PC-9 (cell line): ENCODE results near the gene SPINT1. TPM values are rescaled to one million over a fixed set of nuclear protein-coding genes. Genes with fewer than 3 reads are reported as not detected.

ENCODE experiments used
- BruUV-seq: library from RNA; stranded (reverse); fragments of 400-500 nt; replicated peaks from 2 replicates; lab custom pipeline; 2021; lab: Mats Ljungman, UMichigan
- CTCF ChIA-PET: fragments of 300-600 bp; sonication (Branson Sonifier 250); formaldehyde crosslinking; loops from one replicate; lab custom pipeline; 2022; ENCODE audit warnings: antibody characterized with exemption; lab: Charles Lee
- POLR2A ChIA-PET: fragments of 300-600 bp; sonication (Branson Sonifier 250); formaldehyde crosslinking; loops from one replicate; lab custom pipeline; 2022; ENCODE audit warnings: antibody characterized with exemption; ENCODE audit not compliant: unreplicated experiment; lab: Charles Lee
- DNase-seq, 2 experiments: peaks; one replicate each; pipeline versions ENCODE4 v3.0.0 to v3.0.0-alpha.2; 2015 to 2022; ENCODE audit warnings: mixed read lengths in 1 of 2
- H2AFZ ChIP-seq: fragments of 200-600 bp; sonication (generic); 2 replicates; pipeline ENCODE4 v1.8.1; 2017; ENCODE audit warnings: antibody characterized with exemption
- H3F3A ChIP-seq: fragments of 200-600 bp; sonication (generic); 2 replicates; pipeline ENCODE4 v1.8.1; 2017; ENCODE audit warnings: antibody characterized with exemption, mild to moderate bottlenecking, low read depth; ENCODE audit not compliant: insufficient read depth
- H3K27ac ChIP-seq: fragments of 200-600 bp; sonication (generic); 2 replicates; pipeline ENCODE4 v1.6.1; 2016; ENCODE audit warnings: mixed run types
- H3K27me3 ChIP-seq: fragments of 200-600 bp; sonication (generic); 2 replicates; pipeline ENCODE4 v1.6.1; 2016; ENCODE audit warnings: low read depth, mixed run types; ENCODE audit not compliant: insufficient read depth
- H3K36me3 ChIP-seq: fragments of 200-600 bp; sonication (generic); 2 replicates; pipeline ENCODE4 v1.6.1; 2016; ENCODE audit warnings: low read depth, mixed run types
- H3K4me1 ChIP-seq: fragments of 200-600 bp; sonication (generic); replicated peaks from 2 replicates; pipeline ENCODE4 v1.6.1; 2016; ENCODE audit warnings: mixed run types; ENCODE audit not compliant: insufficient read depth
- H3K4me2 ChIP-seq: fragments of 200-600 bp; sonication (generic); 2 replicates; pipeline ENCODE4 v1.6.1; 2017; ENCODE audit warnings: mixed run types
- H3K4me3 ChIP-seq: fragments of 200-600 bp; sonication (generic); 2 replicates; pipeline ENCODE4 v1.6.1; 2016; ENCODE audit warnings: mixed run types
- H3K79me2 ChIP-seq: fragments of 200-600 bp; sonication (generic); 2 replicates; pipeline ENCODE4 v1.6.1; 2017; ENCODE audit warnings: low read depth, mixed run types
- H3K9me2 ChIP-seq: fragments of 200-600 bp; sonication (generic); 2 replicates; pipeline ENCODE4 v1.8.1; 2017; ENCODE audit warnings: mild to moderate bottlenecking; ENCODE audit not compliant: insufficient read depth
- H3K9me3 ChIP-seq: fragments of 200-600 bp; sonication (generic); 2 replicates; pipeline ENCODE4 v1.8.1; 2016; ENCODE audit warnings: low read depth; ENCODE audit not compliant: insufficient read depth
- H4K20me1 ChIP-seq: fragments of 200-600 bp; sonication (generic); 2 replicates; pipeline ENCODE4 v1.8.1; 2017; ENCODE audit not compliant: insufficient read depth
- CTCF ChIP-seq: fragments of 200-600 bp; sonication (generic); conservative IDR thresholded peaks from 2 replicates; pipeline ENCODE4 v1.6.1; 2017; ENCODE audit warnings: mixed run types, antibody characterized with exemption, mild to moderate bottlenecking, moderate library complexity
- EZH2 ChIP-seq: fragments of 200-600 bp; sonication (generic); IDR thresholded peaks from 2 replicates; pipeline ENCODE4 v1.8.0; 2017; ENCODE audit warnings: antibody characterized with exemption, low read depth
- intact Hi-C: fragments of 100-400 bp; cut with micrococcal nuclease; formaldehyde crosslinking; loops from one replicate; pipeline ENCODE4 v1.10.0; 2022; ENCODE audit not compliant: unreplicated experiment
- total RNA-seq: library from RNA; stranded (reverse); gene quantifications from 2 replicates; pipeline ENCODE4 v1.2.3, GENCODE V29; 2021

The SPINT1 gene
- total RNA-seq, 1 experiment from 2014 or later, result 141 TPM

GRCh38 chr15:40819048-40819447 is 24.8 kb upstream of the SPINT1 start:
- DNase-seq, result no peak
- ChIA-PET CTCF (no interaction called here), POLR2A (interaction anchor here (0.6 kb wide), 1 partner anchor 9 kb away, joined by 3 read pairs; no protein-coding TSS in a partner anchor)
- Histone ChIP-seq H4K20me1 (no peaks in the 10 kb centered on the region), H3K9me2 (no peaks in the 10 kb centered on the region), H2AFZ (no peak overlapping the region), H3K36me3 (no peaks in the 10 kb centered on the region), H3F3A (peaks cover 7% of the 10 kb centered on the region), H3K4me2 (no peak overlapping the region), H3K4me3 (no peak overlapping the region), H3K27ac (no peak overlapping the region), H3K27me3 (no peaks in the 10 kb centered on the region), H3K9me3 (no peaks in the 10 kb centered on the region), H3K4me1 (peaks cover 10% of the 10 kb centered on the region), H3K79me2 (no peaks in the 10 kb centered on the region)
- intact Hi-C loops, result no loop called here
- TF ChIP-seq CTCF, result no peak
- TF ChIP-seq EZH2, result no peak
- BruUV-seq, result no TSS peak

GRCh38 chr15:40821195-40821594 is 22.7 kb upstream of the SPINT1 start:
- CTCF ChIA-PET, result no interaction called here
- Histone ChIP-seq H3F3A (peaks cover 24% of the 10 kb centered on the region), H3K4me1 (peaks cover 29% of the 10 kb centered on the region), H3K27me3 (no peaks in the 10 kb centered on the region), H3K27ac (no peak overlapping the region), H3K4me3 (no peak overlapping the region), H2AFZ (no peak overlapping the region), H4K20me1 (no peaks in the 10 kb centered on the region), H3K9me2 (no peaks in the 10 kb centered on the region), H3K9me3 (no peaks in the 10 kb centered on the region), H3K4me2 (no peak overlapping the region), H3K36me3 (no peaks in the 10 kb centered on the region), H3K79me2 (no peaks in the 10 kb centered on the region)
- no TSS peak for BruUV-seq
- POLR2A ChIA-PET, result interaction anchor here (0.9 kb wide), 1 partner anchor 54 kb away, joined by 3 read pairs; no protein-coding TSS in a partner anchor
- TF ChIP-seq EZH2 (no peak), CTCF (no peak)
- DNase-seq, result no peak
- intact Hi-C loops, result no loop called here

GRCh38 chr15:40823572-40824343 is 20.1 kb upstream of the SPINT1 start:
- H3K27ac ChIP-seq, result peak overlapping the region; percentile 100
- no peaks in the 10 kb centered on the region for H3K9me3 ChIP-seq
- H3K9me2 ChIP-seq, result no peaks in the 10 kb centered on the region
- H3K4me2 ChIP-seq, result peak overlapping the region; percentile 69
- no peak overlapping the region for H3K4me3 ChIP-seq
- H3K27me3 ChIP-seq, result no peaks in the 10 kb centered on the region
- H3K79me2 ChIP-seq, result no peaks in the 10 kb centered on the region
- CTCF ChIA-PET, result interaction anchor here (0.6 kb wide), 1 partner anchor 35 kb away, joined by 4 read pairs; no protein-coding TSS in a partner anchor
- peaks cover 44% of the 10 kb centered on the region for H3F3A ChIP-seq
- intact Hi-C loops, result loop anchor here (2.0 kb wide), 1 partner anchor 17 kb away; the partner anchor contains the start of genes DNAJC17 and ZFYVE19
- peak in 1 of 2 experiments; percentile 89 for DNase-seq
- peaks cover 47% of the 10 kb centered on the region for H3K4me1 ChIP-seq
- no peak for TF ChIP-seq EZH2
- TF ChIP-seq CTCF, result no peak
- no TSS peak for BruUV-seq
- no peaks in the 10 kb centered on the region for H3K36me3 ChIP-seq
- no peak overlapping the region for H2AFZ ChIP-seq
- H4K20me1 ChIP-seq, result no peaks in the 10 kb centered on the region
- POLR2A ChIA-PET, result interaction anchor here (0.7 kb wide), 1 partner anchor 10 kb away, joined by 10 read pairs; no protein-coding TSS in a partner anchor
